GM19025 (cell line): ENCODE data around the gene SCAP.
"Not testable (repeated sequence)": the region's sequence is repeated elsewhere in the genome, so short reads cannot be mapped to it uniquely, and the experiment has no call there.

ENCODE experiments used
- ATAC-seq: cut with Tn5 transposase; IDR thresholded peaks from one replicate; pipeline ENCODE4 v1.9.1; 2021; ENCODE audit warnings: mild to moderate bottlenecking, low read depth, moderate library complexity; ENCODE audit not compliant: unreplicated experiment

SCAP gene

GRCh38 chr3:47482366-47482765 is 6.6 kb upstream of the SCAP start:
- no peak for ATAC-seq

GRCh38 chr3:47481763-47482162 is 6.0 kb upstream of the SCAP start:
- not testable (repeated sequence) for ATAC-seq

- not testable (repeated sequence) for ATAC-seq
These were observed 4.5 kb upstream of the SCAP start for GRCh38 chr3:47480267-47480666.

GRCh38 chr3:47479826-47480160 is 4.1 kb upstream of the SCAP start:
- no peak for ATAC-seq

GRCh38 chr3:47478022-47478421 is 2.3 kb upstream of the SCAP start:
- ATAC-seq = no peak

GRCh38 chr3:47476644-47477199 is 981 bp upstream of the SCAP start:
- no peak for ATAC-seq

- no peak for ATAC-seq
These were observed 537 bp upstream of the SCAP start for GRCh38 chr3:47476330-47476626.

- no peak for ATAC-seq
These were observed 642 bp downstream of the SCAP start for GRCh38 chr3:47475029-47475569.

GRCh38 chr3:47473391-47473790 is 2.4 kb downstream of the SCAP start:
- ATAC-seq = no peak

- ATAC-seq = no peak
These were observed 6.1 kb downstream of the SCAP start for GRCh38 chr3:47469616-47470015.

GRCh38 chr3:47468315-47468714 is 7.4 kb downstream of the SCAP start:
- not testable (repeated sequence) for ATAC-seq

GRCh38 chr3:47464588-47464987 is 11.2 kb downstream of the SCAP start:
- no peak for ATAC-seq

GRCh38 chr3:47459534-47460085 is 16.1 kb downstream of the SCAP start:
- ATAC-seq = not testable (repeated sequence)

GRCh38 chr3:47456984-47457383 is 18.8 kb downstream of the SCAP start:
- ATAC-seq = no peak

GRCh38 chr3:47455806-47456452 is 19.8 kb downstream of the SCAP start:
- no peak for ATAC-seq

GRCh38 chr3:47452453-47453215 is 23.1 kb downstream of the SCAP start:
- no peak for ATAC-seq

- no peak for ATAC-seq
These were observed 31.6 kb downstream of the SCAP start for GRCh38 chr3:47444103-47444502.

GRCh38 chr3:47443611-47443995 is 32.1 kb downstream of the SCAP start:
- no peak for ATAC-seq

GRCh38 chr3:47441796-47442551 is 33.8 kb downstream of the SCAP start:
- ATAC-seq = no peak

- no peak for ATAC-seq
These were observed 35.6 kb downstream of the SCAP start for GRCh38 chr3:47440131-47440530.

GRCh38 chr3:47436180-47436579 is 39.6 kb downstream of the SCAP start:
- ATAC-seq = no peak
